Stimulated activated CD4-positive, alpha-beta T cell treated with anti-CD3 and anti-CD28 coated beads, Interleukin-4, amount 100 ng/mL, for 48 hours (primary cell): ENCODE results near the gene NAGA.
"Not testable (repeated sequence)": the region's sequence is repeated elsewhere in the genome, so short reads cannot be mapped to it uniquely, and the experiment has no call there.

Source experiments
- DNase-seq, 2 donors: peaks; one replicate each; pipeline ENCODE4 v3.0.0-alpha.2; 2020; ENCODE audit warnings: low read depth in 2 of 2

Gene NAGA

DNA sequence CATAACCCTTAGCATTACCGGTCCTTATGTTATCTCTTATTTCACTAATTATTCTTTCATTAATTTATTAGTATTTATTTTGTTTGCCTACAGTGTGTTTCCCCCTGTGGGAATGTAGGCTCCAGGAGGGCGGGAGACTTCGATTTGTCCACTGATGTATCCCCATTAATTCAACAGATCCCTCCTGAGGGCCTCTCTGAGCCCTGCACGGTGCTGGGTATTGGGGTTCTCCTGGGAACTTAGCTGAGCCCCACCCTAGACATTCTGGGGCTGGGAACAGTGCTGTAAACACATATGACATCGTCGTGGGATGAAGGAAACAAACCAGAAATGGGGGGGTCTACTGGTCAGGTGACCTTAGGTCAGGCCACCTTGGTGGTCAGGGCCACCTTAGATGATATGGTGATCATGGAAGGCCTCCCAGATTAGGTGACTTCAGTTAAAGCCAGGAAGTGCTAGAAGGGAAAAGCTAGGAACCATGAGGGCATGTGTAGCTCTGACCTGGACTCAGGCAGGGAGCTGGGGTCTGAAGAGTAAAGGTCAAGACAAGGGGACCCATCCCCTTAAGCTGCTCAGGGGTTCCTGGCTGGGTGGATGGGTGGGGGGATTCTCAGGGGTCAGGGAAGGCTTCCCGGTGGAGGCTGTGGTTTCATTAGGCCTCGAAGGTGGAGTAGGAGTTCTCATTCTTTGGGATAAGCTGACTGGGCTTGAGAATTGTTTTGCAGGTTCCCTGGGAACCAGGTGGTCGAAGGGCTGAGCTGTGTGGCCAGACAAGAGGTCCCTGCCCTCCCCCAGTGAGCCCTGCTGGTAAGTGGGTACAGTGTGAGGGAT, 4.4 kb upstream of the NAGA start:
- DNase-seq = no peak

DNA sequence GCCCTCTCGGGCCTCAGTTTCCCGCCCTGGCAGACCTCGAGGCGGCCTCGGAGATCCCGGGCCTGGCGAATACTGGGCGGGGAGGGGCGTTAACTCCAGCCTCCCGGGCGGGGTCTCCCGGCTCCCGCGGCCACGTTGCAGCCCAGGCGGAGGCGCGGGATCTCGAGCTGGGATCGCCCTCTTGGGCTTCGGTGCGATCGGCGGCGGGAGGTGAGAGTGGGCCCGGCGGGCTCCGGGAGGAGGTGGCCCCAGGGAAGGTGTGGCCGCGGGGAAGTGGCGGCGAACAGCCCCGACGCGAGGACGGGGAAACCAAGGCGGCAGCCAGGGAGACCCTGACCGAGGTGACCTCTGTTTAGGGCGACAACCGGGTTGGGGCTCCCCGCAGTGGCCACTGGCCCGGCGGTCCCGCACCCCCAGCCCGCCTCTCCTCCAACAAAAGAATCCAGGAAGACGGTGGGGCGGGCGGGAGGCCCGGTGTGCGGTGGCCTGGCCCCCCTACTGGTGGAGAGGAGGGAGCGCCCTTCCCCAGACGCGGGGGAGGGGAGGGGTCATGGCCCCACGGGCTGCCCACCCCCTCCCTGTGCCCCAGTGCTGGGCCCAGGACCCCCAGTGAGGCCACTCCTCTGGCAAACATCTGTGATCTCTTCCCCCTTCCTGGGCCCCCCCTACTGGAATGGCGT, 3.7 kb upstream of the NAGA start, which contains the start of gene PHETA2:
PHETA2 (plus strand) TSS at position 117 of the 680 bp plus-strand sequence. CDS start 3,046 bp downstream, outside the sequence.
- DNase-seq = peak; percentile 32 to 45

DNA sequence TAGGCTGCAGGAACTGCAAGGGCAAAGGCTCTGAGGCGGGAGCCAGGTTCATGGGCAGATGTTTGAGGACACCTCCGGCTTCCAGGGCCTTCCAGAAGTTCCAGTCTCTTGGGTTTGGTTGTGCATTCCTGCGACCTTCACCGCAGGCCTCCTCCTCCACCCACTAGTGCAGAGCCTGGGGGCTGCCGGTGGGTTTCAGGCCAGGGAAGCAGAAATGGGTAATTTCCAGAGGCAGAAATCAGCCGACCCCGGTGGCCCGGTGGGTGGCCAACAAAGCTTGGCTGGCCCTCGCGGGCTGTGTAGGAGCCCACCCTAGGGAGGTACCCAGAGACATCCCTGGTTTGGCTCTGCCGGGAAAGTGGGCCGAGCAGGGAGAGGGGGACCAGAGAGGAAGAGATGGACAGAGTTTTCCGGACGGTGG, 3.0 kb upstream of the NAGA start:
- no peak for DNase-seq

DNA sequence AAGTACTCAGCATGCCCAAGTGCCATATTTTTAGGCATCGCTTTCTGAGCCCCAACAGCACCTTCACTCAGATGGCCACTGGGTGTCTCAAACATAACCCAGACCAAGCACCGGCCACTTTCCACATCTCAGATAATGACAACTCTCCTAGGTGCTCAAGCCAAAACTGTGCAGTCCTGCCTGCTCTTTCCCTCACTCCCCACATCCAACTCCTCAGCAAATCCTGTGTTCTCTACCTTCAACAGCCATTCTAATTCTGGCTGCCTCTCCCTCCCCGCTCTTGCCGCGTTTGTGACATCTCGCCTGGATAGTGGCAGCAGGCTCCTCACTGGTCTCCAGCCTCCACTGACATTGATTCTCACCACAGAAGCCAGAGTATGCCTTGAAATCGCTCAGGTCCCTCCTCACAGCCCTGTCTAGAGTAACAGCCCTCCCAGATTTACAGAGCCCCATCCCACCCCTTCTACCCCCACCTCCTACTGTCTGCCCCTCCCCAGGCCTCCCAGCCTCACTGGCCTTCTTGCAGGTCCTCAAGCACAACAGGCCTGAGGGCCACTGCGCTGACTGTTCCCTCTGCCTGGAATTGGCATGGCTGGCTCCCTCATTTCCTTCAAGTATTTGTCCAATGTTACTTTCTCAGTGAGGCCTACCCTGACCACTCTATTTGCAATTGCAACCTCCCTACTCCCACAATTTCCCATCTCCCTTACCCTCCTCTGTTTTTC, 2.2 kb upstream of the NAGA start:
- no peak for DNase-seq

DNA sequence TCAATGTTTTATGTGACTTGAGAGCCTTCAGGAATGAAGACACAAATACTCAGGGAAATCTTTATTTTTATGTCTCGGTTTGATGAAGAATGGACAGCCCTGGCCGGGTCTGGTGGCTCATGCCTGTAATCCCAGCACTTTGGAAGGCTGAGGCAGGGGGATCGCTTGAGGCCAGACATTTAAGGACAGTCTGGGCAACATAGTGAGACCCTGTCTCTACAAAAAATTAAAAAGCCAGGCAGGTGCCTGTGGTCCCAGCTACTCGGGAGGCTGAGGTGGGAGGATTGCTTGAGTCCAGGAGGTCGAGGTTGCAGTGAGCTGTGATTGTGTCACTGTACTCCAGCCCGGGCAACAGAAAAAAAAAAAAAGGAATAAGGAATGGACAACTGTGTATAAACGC, 896 bp upstream of the NAGA start:
- not testable (repeated sequence) for DNase-seq

DNA sequence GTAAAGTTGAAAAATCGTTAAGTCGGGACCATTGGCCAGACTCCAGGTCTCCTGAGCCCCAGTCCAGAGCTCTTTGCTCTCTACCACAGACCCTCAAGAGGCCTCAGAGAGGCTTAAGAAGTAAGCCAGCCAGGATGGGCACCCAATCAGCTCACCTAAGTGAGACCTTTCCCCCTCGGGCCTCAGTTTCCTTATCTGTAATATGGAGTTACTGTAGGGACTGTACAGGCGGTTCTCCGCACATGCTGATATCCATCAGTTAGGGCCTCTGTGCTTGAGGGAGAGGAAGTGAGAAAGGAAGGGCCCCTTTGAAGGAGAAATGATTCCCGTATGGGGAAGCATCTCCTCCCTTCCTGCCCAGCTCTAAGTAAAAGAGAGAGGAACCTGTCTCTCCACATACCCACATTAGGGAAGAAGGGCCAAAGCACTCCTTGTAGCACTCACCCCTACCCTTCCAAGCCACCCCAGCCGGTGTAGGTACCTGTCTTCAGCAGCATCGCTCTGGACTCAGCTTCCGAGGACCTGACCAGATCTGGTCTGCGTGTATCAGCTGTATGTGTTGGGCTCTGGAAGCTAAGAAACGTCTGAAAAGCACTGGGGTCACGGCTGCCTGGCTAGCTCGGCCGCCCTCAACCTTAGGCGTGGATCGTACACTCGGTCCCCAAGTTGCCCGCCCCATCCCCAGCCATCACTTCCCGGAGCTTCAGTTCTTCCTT, 653 bp downstream of the NAGA start:
- DNase-seq = no peak

DNA sequence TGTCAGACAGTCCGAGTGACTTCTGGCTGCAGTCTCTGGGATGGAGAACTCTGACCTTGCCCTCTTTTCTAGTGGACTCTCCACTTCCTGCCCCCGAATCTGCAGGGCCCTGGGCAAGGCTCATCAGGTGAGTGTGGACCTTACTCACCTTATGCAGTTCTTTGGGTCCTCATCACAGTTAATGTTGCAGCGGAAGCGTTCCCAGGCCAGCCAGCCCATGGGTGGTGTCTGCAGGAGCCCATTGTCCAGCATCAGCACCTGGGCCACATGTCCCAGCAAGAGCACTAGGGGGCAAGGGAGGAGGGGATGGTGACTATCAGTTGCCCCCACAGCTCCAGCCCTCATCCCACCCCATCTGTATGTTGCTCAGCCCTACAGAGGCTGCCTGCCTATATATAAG, 2.3 kb downstream of the NAGA start:
- DNase-seq = no peak

DNA sequence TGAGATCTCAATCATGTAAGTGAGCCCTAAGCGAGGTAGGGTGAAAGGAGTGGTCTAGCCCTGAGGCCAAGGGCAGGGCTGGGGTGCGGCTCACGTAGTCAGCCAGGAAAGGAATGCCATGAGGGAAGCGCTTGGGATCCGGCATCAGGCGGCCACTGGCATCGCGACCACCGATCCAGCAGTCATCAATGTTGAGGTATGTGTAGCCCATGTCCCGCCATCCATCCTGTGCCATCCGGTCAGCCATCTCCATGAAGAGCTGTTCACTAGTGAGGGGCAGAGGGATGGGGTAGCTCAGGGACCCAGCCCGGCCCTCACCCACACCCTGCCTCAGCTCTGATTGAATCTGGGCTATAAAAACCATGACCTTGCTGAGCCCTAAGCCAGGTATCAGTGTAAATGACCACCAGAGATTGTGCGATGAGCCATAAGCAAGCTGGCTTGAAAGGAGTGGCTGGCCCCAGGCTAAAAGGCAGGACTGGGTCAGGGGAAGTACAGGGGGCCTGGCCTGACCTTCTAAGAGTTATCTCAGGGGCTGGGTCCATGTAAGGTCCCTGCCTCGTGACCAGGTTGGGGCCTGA, 2.9 kb downstream of the NAGA start:
- no peak for DNase-seq

DNA sequence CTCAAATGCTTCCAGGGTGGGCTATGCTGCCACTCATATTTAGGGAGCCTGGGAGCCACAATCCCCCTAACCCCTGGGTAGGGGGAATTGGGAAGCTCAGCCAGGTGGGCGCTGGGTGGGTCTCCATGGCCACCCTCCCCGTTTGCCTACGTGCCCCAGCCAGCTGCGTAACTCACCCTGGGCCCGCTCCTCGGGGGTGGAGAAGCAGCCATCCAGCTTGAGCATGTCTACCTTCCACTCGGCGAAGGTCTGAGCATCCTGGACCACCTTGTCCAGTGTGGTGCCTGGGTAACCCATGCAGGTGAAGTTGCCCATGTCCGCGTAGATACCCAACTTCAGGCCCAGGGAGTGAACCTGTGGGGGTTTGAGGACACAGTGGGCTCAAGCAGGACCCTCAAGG, 3.7 kb downstream of the NAGA start:
- no peak for DNase-seq

DNA sequence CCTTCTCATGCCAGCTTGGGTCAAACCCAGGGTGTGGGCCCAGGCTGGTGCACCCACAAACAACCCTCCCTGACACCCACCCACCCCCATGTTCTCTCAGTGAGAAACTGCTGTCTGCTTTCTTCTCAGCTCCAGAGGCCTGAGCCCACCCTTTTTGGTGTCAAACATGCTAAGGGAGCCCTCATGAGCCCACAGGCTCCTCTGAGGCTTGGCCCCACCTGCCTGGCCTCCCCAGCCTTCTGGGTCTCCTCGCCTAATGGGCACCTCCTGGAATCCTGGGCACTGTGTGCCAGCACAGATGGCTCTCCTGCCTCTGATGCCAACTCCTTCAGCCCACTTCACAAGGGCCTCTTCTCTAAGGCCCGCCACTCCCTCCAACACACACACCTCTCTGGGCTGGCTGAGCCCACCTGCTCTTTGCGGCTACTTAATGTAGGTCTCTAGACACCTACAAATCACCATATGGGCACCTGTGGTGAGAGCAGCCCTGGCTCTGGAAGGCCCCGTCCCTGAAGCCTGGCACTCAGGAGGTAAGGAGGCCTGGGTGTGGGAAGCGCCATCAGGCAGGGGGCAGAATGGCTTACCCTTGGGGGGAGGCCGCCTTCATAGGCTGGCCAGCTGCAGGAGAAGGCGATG, 4.4 kb downstream of the NAGA start:
- DNase-seq = no peak

DNA sequence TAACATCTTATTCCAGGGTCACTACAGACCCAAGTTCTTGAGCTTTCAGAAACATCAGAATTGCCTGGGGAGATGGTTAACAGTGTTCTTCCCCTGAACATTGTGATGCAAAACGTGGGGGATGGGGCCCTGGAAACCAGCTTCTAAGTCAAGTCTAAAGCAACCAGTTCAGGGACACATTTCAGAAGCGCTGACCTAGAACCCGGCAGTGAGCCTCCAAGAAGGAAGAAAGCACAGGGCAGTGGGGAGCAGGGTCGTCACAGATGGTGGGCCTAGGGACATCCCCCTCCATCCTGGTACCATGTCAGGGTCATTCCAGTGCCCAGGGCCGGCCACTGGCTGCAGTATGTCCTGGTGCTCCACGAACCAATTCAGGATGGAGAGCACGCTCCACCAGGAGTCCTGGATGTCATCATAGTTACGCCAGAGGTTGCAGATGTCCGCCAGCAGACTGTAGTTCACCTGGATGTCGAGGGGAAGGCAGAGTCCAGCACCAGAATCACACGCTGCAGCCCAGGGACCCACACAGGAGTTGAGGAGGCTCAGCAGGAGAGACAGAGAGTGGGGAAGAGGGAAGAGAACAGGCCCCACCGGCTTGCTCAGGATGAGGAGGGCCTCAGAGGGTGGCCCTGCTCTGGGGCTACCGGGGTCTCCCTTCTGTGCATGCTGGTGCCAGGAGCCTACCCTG, 5.0 kb downstream of the NAGA start:
- DNase-seq = no peak

DNA sequence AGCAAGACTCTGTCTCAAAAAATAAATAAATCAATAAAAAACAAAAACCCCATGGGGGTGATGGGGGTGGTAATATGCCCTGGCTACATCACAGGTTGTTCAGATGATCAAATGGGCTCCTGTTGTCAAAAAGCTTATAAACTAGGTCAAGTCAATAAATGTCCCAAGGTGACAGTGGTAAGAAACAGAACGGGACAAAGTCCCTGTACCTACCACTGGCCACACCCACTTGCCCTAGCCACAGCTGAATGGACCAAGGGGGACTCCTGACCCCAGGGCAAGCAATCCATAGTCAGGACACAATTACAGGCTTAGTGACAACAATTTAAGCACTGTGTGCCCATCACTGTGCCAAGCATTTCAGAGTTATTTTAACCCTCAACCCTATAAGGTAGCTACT, 6.0 kb downstream of the NAGA start:
- no peak for DNase-seq

DNA sequence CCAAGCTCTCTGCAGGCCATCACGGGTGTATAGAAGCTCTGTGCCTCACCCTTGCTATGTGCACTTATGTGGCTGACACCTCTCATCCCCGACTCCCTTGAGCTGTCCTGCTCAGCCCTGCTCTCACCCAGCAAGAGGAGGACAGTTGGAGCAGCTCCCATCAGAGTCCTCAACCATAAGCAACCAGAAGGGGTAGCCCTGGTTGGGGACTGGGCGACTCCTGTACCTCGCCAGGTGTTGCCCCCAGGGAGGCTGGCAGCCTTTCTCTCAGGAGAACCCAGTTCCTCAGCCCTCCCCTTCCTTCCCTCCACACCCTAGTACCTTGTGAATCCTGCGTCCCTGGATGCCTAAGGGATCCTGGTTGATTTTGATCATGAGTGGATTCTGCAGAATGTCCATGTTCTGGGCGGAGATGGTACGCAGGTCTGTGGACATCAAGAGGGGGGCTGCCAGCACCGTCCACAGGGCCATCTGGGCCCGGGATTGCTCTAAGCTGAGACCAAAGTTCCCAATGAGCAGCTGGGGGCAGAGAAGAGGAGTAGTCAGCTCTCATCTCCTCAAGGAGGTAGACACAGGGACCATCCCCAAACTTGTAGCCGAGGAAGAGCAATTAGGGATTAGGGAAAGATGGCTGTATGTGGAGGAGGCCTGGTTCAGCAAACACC, 8.0 kb downstream of the NAGA start:
- DNase-seq = no peak

DNA sequence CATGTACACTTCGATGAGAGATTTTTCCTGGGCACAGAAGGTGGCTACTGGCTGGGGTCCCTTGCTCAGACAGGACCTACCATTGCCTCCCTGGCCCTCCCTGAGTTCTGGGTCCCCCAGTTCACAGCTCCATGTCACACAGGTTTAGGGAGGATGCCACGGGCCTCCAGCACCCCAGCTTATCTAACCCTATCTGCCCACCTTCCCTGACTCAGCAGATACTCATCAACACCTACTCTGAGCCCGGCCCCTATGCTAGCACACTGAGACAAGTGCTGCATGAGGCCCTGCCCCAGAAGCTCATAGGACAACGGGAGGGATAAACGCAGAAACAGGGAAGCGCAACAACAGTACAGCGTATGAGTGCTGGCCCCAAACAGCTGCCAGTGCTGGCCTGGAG, 9.6 kb downstream of the NAGA start:
- DNase-seq = no peak

DNA sequence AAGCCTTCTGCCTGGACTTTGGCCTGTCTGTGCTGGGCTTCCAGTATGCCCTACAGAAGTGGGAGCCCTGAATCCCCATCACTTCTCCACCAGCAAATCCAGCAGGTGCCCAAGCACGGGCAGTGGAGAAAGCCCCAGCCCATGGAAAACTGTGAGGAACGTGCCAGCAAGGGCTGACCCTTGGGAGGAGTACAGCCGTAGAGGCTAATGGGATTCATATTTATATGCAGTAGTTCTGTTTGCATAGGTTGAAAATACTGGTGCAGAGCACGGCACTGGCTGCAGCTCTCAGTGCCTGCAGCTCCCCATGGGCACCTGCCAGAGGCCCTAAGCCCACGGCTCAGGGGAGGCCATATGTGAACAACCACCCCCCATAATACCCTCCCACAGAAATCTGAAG, 10.1 kb downstream of the NAGA start:
- no peak for DNase-seq

DNA sequence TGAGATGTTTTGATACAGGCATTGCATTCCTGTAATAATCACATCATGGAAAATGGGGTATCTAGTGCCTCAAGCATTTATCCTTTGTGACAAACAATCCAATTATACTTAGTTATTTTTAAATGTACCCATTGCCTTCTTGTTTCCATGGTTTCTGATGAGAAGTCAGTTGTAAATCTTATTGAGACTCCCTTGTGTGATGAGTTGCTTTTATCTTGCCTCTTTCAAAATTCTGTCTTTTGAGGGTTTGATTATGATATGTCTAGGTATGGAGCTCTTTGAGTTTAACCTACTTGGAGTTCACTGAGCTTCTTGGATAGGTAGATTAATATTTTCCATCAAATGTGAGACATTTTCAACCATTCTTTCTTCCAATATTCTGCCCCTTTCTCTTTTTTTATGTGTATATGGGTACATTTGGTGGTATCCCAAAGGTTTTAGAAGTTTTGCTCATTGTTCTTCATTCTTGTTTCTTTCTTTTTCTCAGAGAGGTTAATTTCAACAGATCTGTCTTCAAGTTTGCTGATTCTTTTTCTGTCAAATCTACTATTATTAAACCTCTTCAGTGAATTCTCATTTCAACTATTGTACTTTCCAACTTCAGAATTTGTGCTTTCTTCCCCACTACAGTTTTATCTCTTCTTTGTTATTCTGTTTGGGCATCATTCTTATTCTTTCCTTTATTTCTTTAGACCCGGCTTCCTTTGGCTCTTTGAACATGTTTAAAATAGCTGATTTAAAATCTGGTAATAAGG, 13.7 kb downstream of the NAGA start:
- no peak for DNase-seq

DNA sequence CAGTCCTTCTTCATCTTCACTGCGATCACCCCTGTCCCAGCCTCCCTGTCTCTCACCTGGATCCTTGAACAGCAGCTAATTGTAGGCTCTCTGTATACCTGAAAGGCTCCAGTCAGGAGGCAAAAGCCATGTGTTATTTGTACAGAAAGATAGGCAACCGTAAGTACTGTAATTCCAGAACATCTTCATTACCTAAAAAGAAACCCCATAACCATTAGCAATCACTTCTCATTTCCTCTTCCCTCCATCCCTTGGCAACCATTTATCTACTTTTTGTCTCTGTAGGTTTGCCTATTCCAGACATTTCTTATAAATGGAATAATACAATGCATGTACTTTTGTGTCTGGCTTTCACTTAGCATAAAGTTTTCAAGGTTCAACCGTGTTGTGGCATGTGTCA, 17.8 kb downstream of the NAGA start:
- DNase-seq = no peak

DNA sequence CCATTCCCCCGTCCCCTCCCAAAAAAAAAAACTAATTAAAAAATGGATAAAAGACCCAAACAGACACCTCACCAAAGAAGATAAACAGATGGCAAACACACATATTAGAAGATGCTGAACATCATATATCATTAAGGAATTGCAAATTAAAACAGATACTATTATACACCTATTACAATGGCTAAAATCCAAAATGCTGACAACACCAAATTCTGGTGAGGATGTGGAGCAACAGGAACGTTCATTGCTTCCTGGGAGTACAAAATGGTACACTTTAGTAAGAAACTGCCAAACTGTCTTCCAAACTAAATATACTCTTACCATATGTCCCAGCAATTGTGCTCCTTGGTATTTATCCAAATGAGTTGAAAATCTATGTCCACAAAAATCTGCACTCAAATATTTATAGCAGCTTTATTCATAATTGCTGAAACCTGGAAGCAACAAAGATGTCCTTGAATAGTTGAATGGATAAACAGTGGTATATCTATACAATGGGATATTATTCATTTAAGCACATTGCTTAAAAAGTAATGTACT, 19.9 kb downstream of the NAGA start:
- DNase-seq = no peak

DNA sequence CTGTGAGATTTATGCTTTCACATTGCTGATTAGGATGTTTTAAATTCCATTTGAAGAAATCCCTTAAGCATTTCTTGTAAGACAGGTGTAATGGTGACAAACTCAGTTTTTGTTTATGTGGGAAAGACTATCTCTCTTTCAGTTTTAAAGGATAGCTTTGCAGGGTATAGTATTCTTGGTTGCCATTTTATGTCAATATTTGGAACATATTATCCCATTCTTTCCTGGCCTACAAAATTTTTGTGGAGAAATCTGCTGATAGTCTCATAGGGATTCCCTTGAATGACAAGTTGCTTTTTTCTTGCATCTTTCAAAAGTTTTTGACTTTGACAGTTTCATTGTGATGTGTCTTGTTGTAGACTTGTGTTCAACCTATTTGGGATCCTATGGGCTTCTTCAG, 28.8 kb downstream of the NAGA start:
- DNase-seq = no peak
